ENCODE measurements around the gene GBX1.

The GBX1 gene

GRCh38 chr7:151140826-151141225, 26.7 kb downstream of the GBX1 start:
- H3K4me3 ChIP-seq (ENCODE audit: low read depth, low read length) = no peak overlapping the region
- DNase-seq (ENCODE audit: low read depth) = no peak
- TF ChIP-seq POLR2A (IDR thresholded peaks at IDR 0.05; ENCODE audit: extremely low read depth, insufficient read length) (no peak), MYC (IDR thresholded peaks at IDR 0.05; ENCODE audit: low read depth, low read length) (no peak), MAX (IDR thresholded peaks at IDR 0.05; ENCODE audit: low read depth, low read length) (no peak)
- TF ChIP-seq, protein P1, sequence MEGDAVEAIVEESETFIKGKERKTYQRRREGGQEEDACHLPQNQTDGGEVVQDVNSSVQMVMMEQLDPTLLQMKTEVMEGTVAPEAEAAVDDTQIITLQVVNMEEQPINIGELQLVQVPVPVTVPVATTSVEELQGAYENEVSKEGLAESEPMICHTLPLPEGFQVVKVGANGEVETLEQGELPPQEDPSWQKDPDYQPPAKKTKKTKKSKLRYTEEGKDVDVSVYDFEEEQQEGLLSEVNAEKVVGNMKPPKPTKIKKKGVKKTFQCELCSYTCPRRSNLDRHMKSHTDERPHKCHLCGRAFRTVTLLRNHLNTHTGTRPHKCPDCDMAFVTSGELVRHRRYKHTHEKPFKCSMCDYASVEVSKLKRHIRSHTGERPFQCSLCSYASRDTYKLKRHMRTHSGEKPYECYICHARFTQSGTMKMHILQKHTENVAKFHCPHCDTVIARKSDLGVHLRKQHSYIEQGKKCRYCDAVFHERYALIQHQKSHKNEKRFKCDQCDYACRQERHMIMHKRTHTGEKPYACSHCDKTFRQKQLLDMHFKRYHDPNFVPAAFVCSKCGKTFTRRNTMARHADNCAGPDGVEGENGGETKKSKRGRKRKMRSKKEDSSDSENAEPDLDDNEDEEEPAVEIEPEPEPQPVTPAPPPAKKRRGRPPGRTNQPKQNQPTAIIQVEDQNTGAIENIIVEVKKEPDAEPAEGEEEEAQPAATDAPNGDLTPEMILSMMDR (IDR thresholded peaks at IDR 0.05; ENCODE audit: low read depth, low read length) = no peak

DNA sequence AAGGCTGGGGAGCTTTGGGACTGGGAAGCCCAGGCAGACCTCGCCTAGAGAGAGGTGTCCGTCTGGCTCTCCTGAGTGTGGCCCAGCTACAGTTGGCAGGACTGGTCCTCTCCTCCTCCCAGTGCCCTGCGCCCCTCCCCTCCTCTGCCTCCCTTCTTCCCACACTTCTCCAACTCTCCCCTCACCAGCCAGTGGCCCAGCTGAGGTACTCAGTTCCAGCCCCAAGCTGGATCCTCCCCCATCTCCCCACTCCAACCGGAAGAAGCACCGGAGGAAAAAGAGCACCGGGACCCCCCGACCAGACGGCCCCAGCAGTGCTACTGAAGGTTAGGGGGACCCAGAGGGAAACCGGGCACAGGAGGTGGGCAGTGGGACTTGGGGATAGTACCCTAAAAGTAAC, 27.7 kb downstream of the GBX1 start:
- no peak for DNase-seq (ENCODE audit: low read depth)

GRCh38 chr7:151139071-151139790, 28.3 kb downstream of the GBX1 start:
- no peak for DNase-seq (ENCODE audit: low read depth)
- TF ChIP-seq MAX (IDR thresholded peaks at IDR 0.05; ENCODE audit: low read depth, low read length) (no peak), MYC (IDR thresholded peaks at IDR 0.05; ENCODE audit: low read depth, low read length) (no peak), POLR2A (IDR thresholded peaks at IDR 0.05; ENCODE audit: extremely low read depth, insufficient read length) (no peak)
- TF ChIP-seq, protein P1 (IDR thresholded peaks at IDR 0.05; ENCODE audit: low read depth, low read length) = no peak
- no peak overlapping the region for H3K4me3 ChIP-seq (ENCODE audit: low read depth, low read length)

More for the DNA sequence above, 27.7 kb downstream of the GBX1 start:
- no peak for TF ChIP-seq MAX (IDR thresholded peaks at IDR 0.05; ENCODE audit: low read depth, low read length)
- TF ChIP-seq, protein P1 (IDR thresholded peaks at IDR 0.05; ENCODE audit: low read depth, low read length) = no peak
- no peak for TF ChIP-seq POLR2A (IDR thresholded peaks at IDR 0.05; ENCODE audit: extremely low read depth, insufficient read length)
- no peak for TF ChIP-seq MYC (IDR thresholded peaks at IDR 0.05; ENCODE audit: low read depth, low read length)
- no peak overlapping the region for H3K4me3 ChIP-seq (ENCODE audit: low read depth, low read length)

- TF ChIP-seq MYC (IDR thresholded peaks at IDR 0.05; ENCODE audit: low read depth, low read length) (no peak), POLR2A (IDR thresholded peaks at IDR 0.05; ENCODE audit: extremely low read depth, insufficient read length) (no peak), MAX (IDR thresholded peaks at IDR 0.05; ENCODE audit: low read depth, low read length) (no peak)
- TF ChIP-seq, protein P1 (IDR thresholded peaks at IDR 0.05; ENCODE audit: low read depth, low read length) = no peak
- no peak overlapping the region for H3K4me3 ChIP-seq (ENCODE audit: low read depth, low read length)
- no peak for DNase-seq (ENCODE audit: low read depth)
Observed at GRCh38 chr7:151138153-151138851, 29.2 kb downstream of the GBX1 start.

GRCh38 chr7:151137791-151138152, 29.7 kb downstream of the GBX1 start:
- H3K4me3 ChIP-seq (ENCODE audit: low read depth, low read length) = no peak overlapping the region
- no peak for DNase-seq (ENCODE audit: low read depth)
- TF ChIP-seq, protein P1 (IDR thresholded peaks at IDR 0.05; ENCODE audit: low read depth, low read length) = no peak
- TF ChIP-seq MYC (IDR thresholded peaks at IDR 0.05; ENCODE audit: low read depth, low read length) (no peak), MAX (IDR thresholded peaks at IDR 0.05; ENCODE audit: low read depth, low read length) (no peak), POLR2A (IDR thresholded peaks at IDR 0.05; ENCODE audit: extremely low read depth, insufficient read length) (no peak)
